ENCODE results near the gene VMAC.

The VMAC gene

DNA sequence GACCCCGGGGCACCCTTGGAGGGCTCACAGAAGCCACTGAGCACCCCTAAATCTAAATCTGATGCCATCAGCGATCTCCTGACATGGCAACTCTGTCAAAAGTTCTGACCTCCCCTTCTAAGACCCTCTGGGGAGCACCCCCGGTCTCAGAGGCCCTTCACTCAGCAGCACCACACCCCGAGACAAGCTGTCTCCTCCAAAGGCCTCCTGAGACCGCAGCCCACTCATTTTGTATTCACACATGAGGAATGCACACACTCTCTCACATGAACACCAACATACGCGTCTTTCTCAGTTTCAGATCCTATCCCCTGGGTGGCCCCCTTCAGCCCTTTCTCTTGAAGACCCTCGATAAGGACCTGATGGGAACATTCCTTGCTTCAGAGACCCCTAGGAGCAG is 3.7 kb upstream of the VMAC start:
- TF ChIP-seq SIN3A (IDR thresholded peaks at IDR 0.05; ENCODE audit: borderline replicate concordance, insufficient read depth, low read length) (no peak), POLR2AphosphoS5 (IDR thresholded peaks at IDR 0.05; ENCODE audit: low read depth, low read length) (no peak), FOXP2 (optimal IDR thresholded peaks at IDR 0.05; ENCODE audit: borderline replicate concordance, extremely low read depth, extremely low read length, insufficient read depth) (no peak)

- TF ChIP-seq POLR2AphosphoS5 (IDR thresholded peaks at IDR 0.05; ENCODE audit: low read depth, low read length): no peak; the same call in 1 of the 2 replicates
- no peak for TF ChIP-seq TAF1 (IDR thresholded peaks at IDR 0.05; ENCODE audit: borderline replicate concordance, insufficient read depth, low read length)
- TF ChIP-seq FOXP2 (optimal IDR thresholded peaks at IDR 0.05; ENCODE audit: borderline replicate concordance, extremely low read depth, extremely low read length, insufficient read depth): no peak
- no peak for TF ChIP-seq SIN3A (IDR thresholded peaks at IDR 0.05; ENCODE audit: borderline replicate concordance, insufficient read depth, low read length)
- no peak for TF ChIP-seq REST (IDR thresholded peaks at IDR 0.05; ENCODE audit: insufficient read depth in 1 of 2, low read depth in 2 of 2, low read length in 2 of 2)
These were observed 1.5 kb upstream of the VMAC start for GRCh38 chr19:5903056-5903623.

DNA sequence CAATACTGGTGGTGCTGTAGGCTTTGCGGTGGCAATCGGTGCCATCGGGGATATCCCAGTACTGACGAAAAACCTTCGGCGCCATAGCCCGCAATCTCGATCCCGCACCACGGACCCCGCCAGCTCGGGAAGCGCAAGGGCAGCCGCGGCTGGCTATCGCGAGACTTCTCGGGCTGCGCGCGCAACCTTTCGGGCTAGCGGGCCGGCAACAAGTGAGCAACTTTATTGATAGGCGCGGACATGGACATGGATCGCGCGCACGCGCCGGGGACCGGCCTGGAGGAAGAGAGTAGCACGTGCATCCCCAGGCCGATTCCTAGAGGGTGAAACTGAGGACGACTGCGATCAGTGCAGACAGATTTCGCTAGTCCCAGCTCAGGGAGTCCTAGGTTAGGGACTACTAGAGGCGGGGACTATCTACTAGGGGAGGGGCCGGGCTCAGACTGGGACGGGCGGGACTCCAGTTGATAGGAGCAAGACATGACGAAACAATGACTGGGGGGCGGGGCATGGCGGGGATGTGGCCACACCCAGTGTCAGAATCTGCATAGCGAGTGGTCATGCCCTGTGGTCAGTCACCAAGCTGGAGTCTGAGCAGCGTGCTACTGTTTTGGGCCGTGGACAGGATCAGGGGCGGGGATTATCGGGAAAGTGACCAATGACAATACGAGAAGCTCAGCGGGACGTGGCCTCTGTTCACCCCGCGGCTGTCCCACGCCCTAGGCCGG is 884 bp upstream of the VMAC start, which contains the start of gene NDUFA11:
Gene NDUFA11 (minus strand): TSS at position 167 of the 728 bp plus-strand sequence. CDS start 82 bp downstream, at position 85.
- no peak for TF ChIP-seq REST (IDR thresholded peaks at IDR 0.05; ENCODE audit: insufficient read depth in 1 of 2, low read depth in 2 of 2, low read length in 2 of 2)
- TF ChIP-seq TAF1 (IDR thresholded peaks at IDR 0.05; ENCODE audit: borderline replicate concordance, insufficient read depth, low read length): peak; percentile 82; the same call in 1 of the 2 replicates
- TF ChIP-seq POLR2AphosphoS5 (IDR thresholded peaks at IDR 0.05; ENCODE audit: low read depth, low read length): peak; percentile 87
- peak; percentile 75; the same call in 1 of the 2 replicates for TF ChIP-seq SIN3A (IDR thresholded peaks at IDR 0.05; ENCODE audit: borderline replicate concordance, insufficient read depth, low read length)
- peak; percentile 91 for TF ChIP-seq FOXP2 (optimal IDR thresholded peaks at IDR 0.05; ENCODE audit: borderline replicate concordance, extremely low read depth, extremely low read length, insufficient read depth)

DNA sequence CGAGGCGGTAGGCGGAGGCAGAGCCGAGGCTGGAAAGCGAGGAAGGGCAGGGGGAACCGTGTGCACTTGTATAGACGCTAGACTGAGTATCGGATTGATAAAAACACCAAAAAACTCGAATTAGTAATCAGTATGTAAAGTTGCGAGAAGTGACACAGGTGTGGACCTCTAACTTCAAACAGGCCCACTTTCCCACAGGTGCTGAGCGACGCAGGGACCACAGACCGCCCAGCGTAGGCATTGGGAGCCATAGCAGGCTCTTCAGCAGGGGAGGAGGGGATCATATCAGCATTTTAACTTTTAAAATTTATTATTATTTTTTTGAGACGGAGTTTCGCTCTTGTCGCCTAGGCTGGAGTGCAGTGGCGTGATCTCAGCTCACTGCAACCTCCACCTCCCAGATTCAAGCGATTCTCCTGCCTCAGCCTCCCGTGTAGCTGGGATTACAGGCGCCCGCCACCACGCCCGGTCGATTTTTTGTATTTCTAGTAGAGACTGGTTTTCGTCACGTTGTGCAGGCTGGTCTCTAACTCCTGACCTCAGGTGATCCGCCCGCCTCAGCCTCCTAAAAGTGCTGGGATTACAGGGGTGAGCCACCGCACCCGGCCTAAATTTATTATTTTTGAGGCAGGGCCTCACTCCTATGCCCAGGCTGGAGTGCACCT is 574 bp downstream of the VMAC start:
- TF ChIP-seq FOXP2 (optimal IDR thresholded peaks at IDR 0.05; ENCODE audit: borderline replicate concordance, extremely low read depth, extremely low read length, insufficient read depth) (no peak), POLR2AphosphoS5 (IDR thresholded peaks at IDR 0.05; ENCODE audit: low read depth, low read length) (no peak), REST (IDR thresholded peaks at IDR 0.05; ENCODE audit: insufficient read depth in 1 of 2, low read depth in 2 of 2, low read length in 2 of 2) (no peak), SIN3A (IDR thresholded peaks at IDR 0.05; ENCODE audit: borderline replicate concordance, insufficient read depth, low read length) (no peak), TAF1 (IDR thresholded peaks at IDR 0.05; ENCODE audit: borderline replicate concordance, insufficient read depth, low read length) (no peak)

GRCh38 chr19:5907241-5907640 is 2.6 kb downstream of the VMAC start:
- TF ChIP-seq FOXP2 (optimal IDR thresholded peaks at IDR 0.05; ENCODE audit: borderline replicate concordance, extremely low read depth, extremely low read length, insufficient read depth) (no peak), REST (IDR thresholded peaks at IDR 0.05; ENCODE audit: insufficient read depth in 1 of 2, low read depth in 2 of 2, low read length in 2 of 2) (no peak), POLR2AphosphoS5 (IDR thresholded peaks at IDR 0.05; ENCODE audit: low read depth, low read length) (no peak), SIN3A (IDR thresholded peaks at IDR 0.05; ENCODE audit: borderline replicate concordance, insufficient read depth, low read length) (no peak), TAF1 (IDR thresholded peaks at IDR 0.05; ENCODE audit: borderline replicate concordance, insufficient read depth, low read length) (no peak)

Data from PFSK-1 (cell line).